Muscle of arm (tissue), 12 donors: ENCODE results near the gene SLC9A3. TPM values are rescaled to one million over a fixed set of nuclear protein-coding genes. Genes with fewer than 3 reads are reported as not detected.

Experiments used
- DNase-seq: peaks from one replicate; pipeline ENCODE4 v3.0.0-alpha.2; 2013
- polyA plus RNA-seq, 12 donors: library from polyadenylated mRNA; unstranded; fragments of 120-200 nt; gene quantifications; one replicate each; pipeline ENCODE4 v1.2.1, GENCODE V29; 2013; ENCODE audit not compliant: insufficient read length in 12 of 12

Gene SLC9A3
- polyA plus RNA-seq, 12 donors = 1.6 to 6.9 (median 2.3) TPM; not detected in 1

- DNase-seq = no peak
Measured at GRCh38 chr5:539469-540070, 15.3 kb upstream of the SLC9A3 start.

DNA sequence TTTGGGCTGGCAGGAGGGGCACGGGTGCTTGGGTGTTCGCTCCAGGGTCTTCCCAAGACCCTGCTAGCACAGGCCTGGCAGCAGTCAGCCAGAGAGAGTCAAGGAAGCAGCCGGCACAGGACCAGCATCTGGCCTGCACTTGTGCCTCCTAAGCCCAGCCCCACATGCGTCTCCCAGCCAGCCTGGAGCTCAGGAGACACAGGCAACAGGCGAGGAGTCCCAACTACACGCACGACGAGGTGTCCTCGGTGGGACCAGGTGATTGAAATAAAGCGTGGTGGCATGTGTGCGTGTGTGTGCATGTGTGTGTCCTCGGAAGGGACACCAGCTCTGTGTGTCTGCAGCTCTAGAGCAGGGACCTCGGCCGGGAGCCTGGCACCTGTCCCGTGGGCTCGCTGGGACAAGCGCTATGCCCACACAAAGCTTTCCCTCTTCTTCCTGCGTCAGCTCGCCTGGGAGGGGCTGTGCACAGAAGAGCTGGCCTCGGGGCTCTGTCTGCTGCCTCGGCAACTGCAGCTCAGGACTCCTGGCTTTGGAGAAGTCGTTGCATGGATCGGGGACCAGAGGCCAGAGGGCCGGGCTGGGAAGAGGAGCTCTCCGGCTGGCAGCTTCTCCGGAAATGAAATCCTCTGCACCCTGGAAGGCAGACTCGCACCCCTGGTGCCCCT, 14.7 kb upstream of the SLC9A3 start:
- no peak for DNase-seq

DNA sequence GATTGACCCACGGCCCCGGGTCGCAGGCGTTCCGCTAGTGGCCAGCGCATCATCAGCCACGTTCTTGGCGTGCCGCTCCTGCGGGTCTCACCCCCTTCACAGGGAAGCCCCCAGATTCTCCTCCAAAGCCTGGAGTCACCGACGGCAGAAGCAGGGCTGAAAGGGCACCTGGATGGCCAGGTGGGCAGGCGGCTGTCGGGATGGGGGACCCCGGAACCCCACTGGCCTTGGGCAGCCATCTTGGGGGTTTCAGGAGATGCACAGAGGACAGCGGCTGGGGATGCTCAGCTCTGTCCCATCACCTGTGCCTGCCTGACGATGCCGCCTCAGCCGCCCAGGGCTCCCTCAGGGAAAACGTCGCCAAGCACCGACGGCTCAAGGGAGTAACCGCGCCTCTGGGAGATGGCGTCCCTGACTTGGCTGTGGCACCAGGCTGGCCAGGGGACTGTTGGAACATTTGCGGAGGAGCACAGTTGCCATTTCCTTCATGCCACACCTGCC, 14.1 kb upstream of the SLC9A3 start:
- no peak for DNase-seq

DNA sequence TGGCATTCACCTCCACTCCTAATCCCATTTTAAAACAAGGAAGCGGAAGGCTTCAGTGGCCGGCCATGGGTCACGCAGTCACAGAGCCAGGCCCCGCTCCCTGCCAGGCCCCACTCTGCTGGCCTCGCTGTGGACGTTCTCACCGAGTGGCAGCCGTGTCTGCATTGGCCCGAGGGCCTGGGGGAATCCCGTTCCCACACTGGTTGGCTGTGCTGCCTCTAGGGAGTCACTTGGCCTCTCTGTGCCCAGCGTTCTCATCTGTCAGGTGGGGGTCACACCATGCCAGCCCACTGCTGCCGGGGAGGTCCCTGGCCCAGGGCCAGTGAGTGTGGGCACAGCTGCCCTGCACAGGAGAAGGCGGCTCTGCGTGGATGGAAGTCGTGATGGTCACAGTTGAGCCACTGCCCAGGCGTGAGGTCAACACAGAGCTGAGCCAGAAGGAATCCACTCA, 13.4 kb upstream of the SLC9A3 start:
- DNase-seq = no peak

DNA sequence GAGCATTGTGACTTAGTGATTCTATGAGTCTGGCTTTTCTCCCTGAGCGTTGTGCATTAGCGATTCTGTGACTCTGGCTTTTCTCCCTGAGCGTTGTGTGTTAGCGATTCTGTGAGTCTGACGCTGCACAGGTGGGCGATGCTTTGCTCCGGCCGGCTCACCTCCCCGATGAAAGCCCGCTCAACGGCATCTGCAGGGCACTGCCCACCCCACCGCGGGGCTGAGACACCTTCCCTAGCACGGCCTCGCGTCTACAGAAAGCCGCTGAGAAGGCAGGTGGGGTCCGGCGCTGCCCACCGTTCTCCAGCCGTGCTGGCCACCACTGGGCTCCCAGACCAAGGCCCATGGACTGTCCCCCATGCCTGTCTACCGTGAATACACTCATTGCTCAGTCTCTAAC, 12.8 kb upstream of the SLC9A3 start:
- no peak for DNase-seq

DNA sequence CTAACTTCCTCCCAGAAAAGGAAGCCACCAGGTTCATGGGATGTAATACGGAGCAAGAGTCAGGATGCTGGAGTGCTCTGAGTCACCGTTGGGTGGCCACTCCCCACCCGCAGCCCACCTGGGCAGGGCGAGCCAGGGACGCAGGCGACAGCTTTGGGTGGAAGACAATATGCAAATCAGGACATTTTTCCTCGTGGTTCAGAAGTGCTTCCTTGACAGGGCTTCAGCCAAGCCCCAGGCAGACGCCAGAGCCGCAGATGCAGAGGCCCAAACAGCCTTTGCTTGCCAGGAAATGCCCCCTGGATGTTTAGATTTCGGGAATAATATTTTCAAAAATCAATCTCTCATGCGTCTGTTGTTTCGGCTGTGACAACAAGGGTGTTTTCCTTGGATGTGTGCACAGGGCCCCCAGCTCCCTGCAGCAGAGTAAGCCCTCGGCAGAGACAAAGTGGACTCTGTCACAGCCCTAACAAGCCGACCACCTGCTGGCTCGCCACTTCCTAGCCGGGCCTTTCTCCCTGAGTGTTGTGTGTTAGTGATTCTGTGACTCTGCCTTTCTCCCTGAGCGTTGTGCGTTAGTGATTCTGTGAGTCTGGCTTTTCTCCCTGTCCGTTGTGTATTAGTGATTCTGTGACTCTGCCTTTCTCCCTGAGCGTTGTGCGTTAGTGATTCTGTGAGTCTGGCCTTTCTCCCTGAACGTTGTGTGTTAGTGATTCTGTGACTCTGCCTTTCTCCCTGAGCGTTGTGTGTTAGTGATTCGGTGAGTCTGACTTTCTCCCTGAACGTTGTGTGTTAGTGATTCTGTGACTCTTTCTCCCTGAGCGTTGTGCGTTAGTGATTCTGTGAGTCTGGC, 11.8 kb upstream of the SLC9A3 start:
- no peak for DNase-seq

GRCh38 chr5:534743-535671, 10.8 kb upstream of the SLC9A3 start:
- no peak for DNase-seq

DNA sequence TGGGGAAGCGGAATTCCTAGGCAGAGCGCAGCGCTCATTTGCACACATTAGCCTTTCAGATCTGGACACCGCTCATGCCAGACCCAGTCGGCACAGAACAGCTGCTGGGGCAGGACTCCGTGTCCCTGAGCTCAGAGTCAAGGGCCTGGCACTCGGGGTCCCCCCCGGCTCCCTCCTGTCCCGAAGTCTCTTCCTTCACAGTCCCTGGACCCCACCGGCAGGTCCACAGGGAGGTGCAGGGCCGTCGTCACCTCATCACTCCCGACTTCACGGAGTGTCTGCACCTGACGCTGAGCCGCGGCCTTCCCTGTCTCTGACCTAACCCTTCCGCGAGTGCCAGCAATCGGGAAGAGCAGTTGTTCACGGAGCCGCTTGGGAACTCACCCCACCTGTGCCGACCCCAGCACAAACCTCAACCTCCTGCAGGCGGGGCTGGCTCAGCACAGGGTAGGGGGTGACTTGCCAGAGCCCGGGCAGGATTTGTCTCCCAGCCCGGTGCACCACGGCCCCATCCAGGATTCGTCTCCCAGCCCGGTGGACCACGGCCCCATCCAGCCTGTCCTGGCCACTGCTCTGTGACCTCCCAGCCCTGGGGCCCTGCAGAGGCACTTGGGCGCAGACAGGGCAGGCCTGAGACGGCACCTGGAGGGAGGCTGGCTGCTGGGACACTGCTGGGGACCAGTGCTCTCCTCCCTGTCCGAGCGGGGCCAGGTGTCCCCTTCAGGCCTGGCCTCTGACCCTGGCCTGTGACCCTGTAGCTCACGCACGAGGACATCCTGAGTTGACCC, 9.9 kb upstream of the SLC9A3 start:
- no peak for DNase-seq

- DNase-seq = no peak
Measured at GRCh38 chr5:533243-533954, 9.2 kb upstream of the SLC9A3 start.

DNA sequence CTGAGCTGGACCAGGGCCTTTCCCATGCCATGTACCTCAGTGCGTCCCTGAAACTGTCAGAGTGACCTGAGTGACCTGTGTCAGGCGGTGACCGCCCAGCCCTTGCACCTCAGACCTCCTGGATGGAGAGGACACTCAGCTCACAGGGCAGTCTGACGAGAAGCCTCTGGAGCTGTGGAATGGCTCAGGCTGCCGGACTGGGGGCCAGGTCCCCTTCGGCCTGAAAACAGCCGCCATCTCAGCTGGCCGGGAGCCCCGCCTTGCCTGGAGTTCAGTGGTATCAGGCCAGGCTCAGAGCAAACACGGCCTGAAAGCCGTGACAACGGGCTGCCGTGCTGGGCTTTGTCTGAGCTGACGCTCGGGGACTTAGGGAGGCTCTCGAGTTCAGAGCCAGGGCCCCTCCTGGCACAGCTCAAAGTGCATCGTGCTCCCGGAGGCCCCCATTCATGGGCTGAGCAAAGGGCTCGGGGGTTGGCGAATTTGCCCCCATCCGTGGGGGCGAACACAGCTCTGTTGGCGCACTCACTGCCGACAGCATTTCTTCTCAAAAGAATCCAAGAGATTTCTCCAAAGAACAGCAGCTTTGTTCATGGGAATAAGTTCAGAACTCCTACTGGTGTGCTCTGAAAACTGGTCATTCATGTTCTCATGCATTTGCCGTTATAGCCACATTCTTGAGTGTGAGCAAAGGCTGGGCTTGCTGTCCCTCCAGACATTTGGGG, 8.4 kb upstream of the SLC9A3 start:
- DNase-seq = no peak

GRCh38 chr5:531749-532315, 7.6 kb upstream of the SLC9A3 start:
- DNase-seq = no peak

DNA sequence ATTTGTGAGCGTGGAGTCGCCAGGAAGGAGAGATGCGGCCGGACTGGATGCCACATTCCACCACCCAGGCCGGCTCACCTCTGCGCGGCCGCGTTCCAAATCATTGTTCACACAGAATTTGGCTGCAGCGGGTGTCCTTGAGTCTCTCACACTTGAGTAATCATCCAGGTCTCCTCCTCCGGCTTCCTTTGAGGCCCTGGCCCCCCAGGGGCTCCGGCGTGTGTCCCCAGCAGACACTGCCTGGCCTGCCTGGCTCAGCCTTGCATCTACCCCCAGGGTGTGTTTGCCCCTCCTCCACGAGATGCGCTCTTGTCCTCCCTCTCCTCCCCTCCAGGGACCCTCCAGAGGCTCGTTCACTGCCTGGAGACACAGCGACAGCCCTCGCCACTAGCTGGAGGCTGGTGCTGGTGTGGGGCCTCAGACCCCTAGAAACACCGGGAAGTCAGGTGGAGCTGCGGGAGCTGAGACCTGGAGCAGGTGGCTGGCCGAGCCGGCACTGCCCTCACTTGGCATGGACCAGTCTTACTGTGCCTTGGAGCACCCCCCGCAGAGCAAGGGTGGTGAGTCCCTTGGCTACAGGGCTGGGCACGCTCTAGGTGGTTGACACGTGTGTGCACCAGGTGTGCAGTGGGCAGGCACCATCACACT, 7.0 kb upstream of the SLC9A3 start:
- DNase-seq = no peak

DNA sequence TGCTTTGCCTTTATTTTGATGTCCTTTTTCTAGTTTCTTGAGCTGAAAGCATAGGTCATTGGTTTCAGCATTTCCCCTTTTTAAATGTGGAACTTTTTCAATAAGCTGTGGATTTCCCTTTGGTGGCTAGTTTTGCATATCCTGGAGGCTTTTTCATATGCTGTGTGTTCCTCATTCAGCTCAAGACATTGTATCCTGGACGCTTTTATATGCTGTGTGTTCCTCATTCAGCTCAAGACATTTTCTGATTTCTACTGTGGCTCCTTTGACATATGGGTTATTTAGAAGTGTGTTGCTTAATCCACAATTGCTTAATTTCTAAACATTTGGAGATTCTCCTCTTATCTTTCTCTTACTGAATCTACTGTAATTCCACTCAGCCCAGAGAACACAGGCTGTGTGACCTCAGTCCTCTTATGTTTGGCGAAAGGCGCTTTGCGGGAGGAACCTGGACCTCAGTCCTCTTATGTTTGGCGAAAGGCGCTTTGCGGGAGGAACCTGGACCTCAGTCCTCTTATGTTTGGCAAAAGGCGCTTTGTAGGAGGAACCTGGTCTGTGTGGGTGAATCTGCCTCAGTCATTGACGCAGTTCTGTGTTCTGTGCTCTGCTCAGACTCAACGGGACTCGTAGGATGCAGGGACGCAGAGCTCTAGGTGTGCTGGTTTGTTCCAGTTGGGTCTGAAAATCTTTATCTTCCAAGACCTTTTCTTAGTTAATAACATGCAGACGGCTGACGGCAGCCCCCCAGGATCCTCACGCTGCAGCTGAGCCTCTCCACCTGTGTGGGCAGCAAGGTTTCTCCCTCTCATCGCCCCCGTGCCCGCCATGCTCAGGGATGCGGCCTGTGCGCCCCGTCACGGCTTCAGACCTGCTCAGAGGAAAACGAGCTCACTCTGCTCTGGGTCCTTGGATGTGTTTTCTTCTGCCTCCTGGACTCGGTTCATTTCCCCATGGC, 6.0 kb upstream of the SLC9A3 start:
- no peak for DNase-seq

GRCh38 chr5:528629-529511, 4.6 kb upstream of the SLC9A3 start:
- DNase-seq = no peak

DNA sequence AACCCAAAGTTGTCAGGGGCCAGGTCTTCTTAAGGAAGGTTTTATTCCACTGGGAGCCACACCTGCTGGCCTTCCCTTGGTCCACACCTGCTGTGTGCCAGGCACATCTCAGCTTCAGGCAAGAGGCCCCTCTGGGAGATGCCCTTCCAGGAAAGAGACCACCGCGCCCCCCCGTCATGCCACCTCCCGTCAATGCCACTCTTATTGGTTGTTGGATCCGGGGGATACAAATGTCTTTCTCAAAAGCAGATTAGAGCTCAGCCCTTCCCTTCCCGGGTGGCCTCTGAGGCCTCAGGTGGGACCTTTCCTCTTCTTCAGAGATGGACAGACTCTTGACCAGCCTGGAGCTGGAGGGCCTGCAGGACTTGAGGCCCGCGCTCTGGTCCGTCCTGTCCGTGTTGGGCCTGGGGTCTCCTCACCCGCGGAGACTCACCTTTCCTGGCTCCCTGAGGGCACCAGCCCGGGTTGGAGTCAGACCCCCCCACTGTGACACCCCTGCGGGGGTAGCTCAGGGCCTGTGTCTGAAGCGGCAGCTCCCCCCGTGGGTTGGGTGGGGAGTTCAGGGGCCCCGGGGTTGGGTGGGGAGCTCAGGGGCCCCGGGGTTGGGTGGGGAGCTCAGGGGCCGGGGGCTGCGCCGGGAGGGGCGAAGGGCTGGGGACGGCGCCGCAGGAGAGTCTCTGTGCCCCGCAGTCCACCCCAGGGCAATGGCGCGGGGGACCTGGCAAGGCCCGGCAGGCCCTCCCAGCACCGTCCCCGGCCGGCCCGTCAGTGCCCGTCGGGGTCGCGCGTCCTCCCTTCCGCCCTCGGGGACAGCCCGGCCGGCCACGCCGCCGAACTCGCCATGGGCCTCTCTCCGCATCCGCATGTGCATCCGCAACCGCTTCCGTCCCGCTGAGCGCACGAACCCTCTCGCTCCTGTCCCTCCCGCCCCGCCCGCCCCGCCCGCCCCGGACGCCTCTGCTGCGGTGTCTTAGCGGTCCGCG, 3.7 kb upstream of the SLC9A3 start:
- DNase-seq = no peak
